Fibroblast of lung (primary cell): ENCODE measurements around the gene OR51A7. TPM values are rescaled to one million over a fixed set of nuclear protein-coding genes. Genes with fewer than 3 reads are reported as not detected.
"Not testable (repeated sequence)": the region's sequence is repeated elsewhere in the genome, so short reads cannot be mapped to it uniquely, and the experiment has no call there.

Experiments
- DNase-seq, 2 donors: peaks; one replicate each; pipeline versions ENCODE4 v3.0.0 to v3.0.0-alpha.2; 2010; ENCODE audit warnings: low read depth in 2 of 2
- H2AFZ ChIP-seq: 2 replicates; pipeline ENCODE4 v1.5.1; 2012; ENCODE audit warnings: low read length, control low read depth, inconsistent platforms
- H3K27ac ChIP-seq: 2 replicates; pipeline ENCODE4 v1.5.1; 2011; ENCODE audit warnings: low read length, control low read depth; ENCODE audit not compliant: insufficient read depth
- H3K27me3 ChIP-seq: 2 replicates; pipeline ENCODE4 v1.5.1; 2011; ENCODE audit warnings: mild to moderate bottlenecking, low read length; ENCODE audit not compliant: control insufficient read depth, insufficient read depth
- H3K36me3 ChIP-seq: 2 replicates; pipeline ENCODE4 v1.5.1; 2011; ENCODE audit warnings: low read length; ENCODE audit not compliant: control insufficient read depth, insufficient read depth
- H3K4me1 ChIP-seq: 2 replicates; pipeline ENCODE4 v1.5.1; 2011; ENCODE audit warnings: low read length; ENCODE audit not compliant: control insufficient read depth, insufficient read depth; ENCODE audit errors: extremely low read depth
- H3K4me2 ChIP-seq: 2 replicates; pipeline ENCODE4 v1.5.1; 2011; ENCODE audit warnings: low read length, control low read depth; ENCODE audit not compliant: insufficient read depth; ENCODE audit errors: extremely low read depth
- H3K4me3 ChIP-seq, 4 experiments: fragments of 200-600 bp in 1 of 4; sonication (generic) in 1 of 4; replicated peaks in 1 of 4; 2 replicates each; pipeline ENCODE4 v1.5.1; 2011 to 2016; ENCODE audit warnings: low read length in 4 of 4, low read depth in 3 of 4, mild to moderate bottlenecking in 3 of 4, control low read depth in 2 of 4, inconsistent platforms in 1 of 4, mixed read lengths in 1 of 4; ENCODE audit not compliant: insufficient read depth in 1 of 4; ENCODE audit errors: control extremely low read depth in 1 of 4
- H3K79me2 ChIP-seq: 2 replicates; pipeline ENCODE4 v1.5.1; 2012; ENCODE audit warnings: mild to moderate bottlenecking, low read length, inconsistent platforms; ENCODE audit not compliant: control insufficient read depth, insufficient read depth
- H3K9ac ChIP-seq: 2 replicates; pipeline ENCODE4 v1.5.1; 2011; ENCODE audit warnings: mild to moderate bottlenecking, low read length, control low read depth; ENCODE audit not compliant: insufficient read depth
- H3K9me3 ChIP-seq: 2 replicates; pipeline ENCODE4 v1.5.1; 2012; ENCODE audit warnings: low read depth, low read length; ENCODE audit not compliant: control insufficient read depth, insufficient read depth
- H4K20me1 ChIP-seq: 2 replicates; pipeline ENCODE4 v1.5.1; 2011; ENCODE audit warnings: low read length; ENCODE audit not compliant: control insufficient read depth, insufficient read depth; ENCODE audit errors: extremely low read depth
- EZH2 ChIP-seq: IDR thresholded peaks from 2 replicates; pipeline ENCODE4 v1.5.1; 2012; ENCODE audit warnings: low read length, control low read depth, mild to moderate bottlenecking; ENCODE audit errors: missing control alignments
- polyA minus RNA-seq: library from RNA; depleted of rRNA, polyadenylated mRNA; stranded (reverse); fragments of >200 nt; gene quantifications from 2 replicates; pipeline ENCODE4 v1.2.3, GENCODE V29; 2011; ENCODE audit warnings: low replicate concordance
- polyA plus RNA-seq, 2 donors: library from polyadenylated mRNA; depleted of rRNA in 1 of 2; stranded (reverse) in 1 of 2; unstranded in 1 of 2; fragments of >200 nt; gene quantifications; 2 replicates each; pipeline ENCODE4 v1.2.1, GENCODE V29; 2011 to 2012; ENCODE audit warnings: missing spikeins in 1 of 2
- total RNA-seq: library from RNA; depleted of rRNA; stranded (reverse); fragments of >200 nt; gene quantifications from 2 replicates; pipeline ENCODE4 v1.2.1, GENCODE V29; 2014
- TF ChIP-seq, protein P1 (sequence below), 2 donors: IDR thresholded peaks in 1 of 2; conservative IDR thresholded peaks in 1 of 2; 1 replicate in 1 of 2; 2 replicates in 1 of 2; pipeline ENCODE4 v1.5.1; 2011 to 2012; ENCODE audit warnings: low read length in 2 of 2, control low read depth in 1 of 2, inconsistent platforms in 1 of 2, low read depth in 1 of 2, mild to moderate bottlenecking in 1 of 2

OR51A7 gene, protein sequence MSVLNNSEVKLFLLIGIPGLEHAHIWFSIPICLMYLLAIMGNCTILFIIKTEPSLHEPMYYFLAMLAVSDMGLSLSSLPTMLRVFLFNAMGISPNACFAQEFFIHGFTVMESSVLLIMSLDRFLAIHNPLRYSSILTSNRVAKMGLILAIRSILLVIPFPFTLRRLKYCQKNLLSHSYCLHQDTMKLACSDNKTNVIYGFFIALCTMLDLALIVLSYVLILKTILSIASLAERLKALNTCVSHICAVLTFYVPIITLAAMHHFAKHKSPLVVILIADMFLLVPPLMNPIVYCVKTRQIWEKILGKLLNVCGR
- not detected in 2 replicates for total RNA-seq
- not detected in 2 replicates for polyA plus RNA-seq
- not detected in 2 replicates for polyA plus RNA-seq (2012)
- polyA minus RNA-seq, result not detected in 2 replicates

GRCh38 chr11:4903484-4903883 is at the start of gene OR51A7:
TSS of gene OR51A7 (plus strand) at chr11:4903783. CDS start at chr11:4907370, 3,587 bp downstream.
- Histone ChIP-seq H4K20me1 (no peaks in the 10 kb centered on the region), H3K36me3 (no peaks in the 10 kb centered on the region), H3K27me3 (no peaks in the 10 kb centered on the region), H3K4me3 (no peak within 1 kb of the TSS), H3K9me3 (no peaks in the 10 kb centered on the region), H3K4me1 (no peaks in the 10 kb centered on the region), H3K27ac (no peak within 1 kb of the TSS), H3K79me2 (no peaks in the 10 kb centered on the region), H3K9ac (no peak within 1 kb of the TSS), H2AFZ (no peak within 1 kb of the TSS), H3K4me2 (no peak within 1 kb of the TSS)
- no peak for DNase-seq
- no peak for TF ChIP-seq EZH2

DNA sequence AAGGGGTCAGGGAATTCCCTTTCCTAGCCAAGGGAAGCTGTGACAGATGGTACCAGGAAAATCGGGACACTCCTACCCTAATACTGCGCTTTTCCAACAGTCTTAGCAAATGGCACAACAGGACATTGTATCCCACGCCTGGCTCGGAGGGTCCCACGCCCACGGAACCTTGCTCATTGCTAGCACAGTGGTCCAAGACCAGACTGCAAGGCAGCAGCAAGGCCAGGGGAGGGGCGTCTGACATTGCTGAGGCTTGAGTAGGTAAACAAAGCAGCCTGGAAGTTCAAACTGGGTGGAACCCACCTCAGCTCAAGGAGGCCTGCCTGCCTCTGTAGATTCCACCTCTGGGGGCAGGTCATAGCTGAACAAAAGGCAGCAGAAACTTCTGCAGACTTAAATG is 49.3 kb upstream of the OR51A7 start:
- not testable (repeated sequence) for H3K4me1 ChIP-seq, H3K4me2 ChIP-seq, H2AFZ ChIP-seq, H3K36me3 ChIP-seq, H3K27me3 ChIP-seq, H3K79me2 ChIP-seq, H3K4me3 ChIP-seq, H3K9ac ChIP-seq, H3K27ac ChIP-seq, H4K20me1 ChIP-seq, DNase-seq, H3K9me3 ChIP-seq

- Histone ChIP-seq H3K79me2 (no peaks in the 10 kb centered on the region), H3K9ac (no peak overlapping the region), H3K4me2 (no peak overlapping the region), H3K4me3 (no peak overlapping the region), H3K4me1 (no peaks in the 10 kb centered on the region), H3K9me3 (no peaks in the 10 kb centered on the region), H2AFZ (no peak overlapping the region), H3K27ac (no peak overlapping the region), H4K20me1 (no peaks in the 10 kb centered on the region), H3K36me3 (no peaks in the 10 kb centered on the region), H3K27me3 (no peaks in the 10 kb centered on the region)
- TF ChIP-seq EZH2, result no peak
- TF ChIP-seq, protein P1, sequence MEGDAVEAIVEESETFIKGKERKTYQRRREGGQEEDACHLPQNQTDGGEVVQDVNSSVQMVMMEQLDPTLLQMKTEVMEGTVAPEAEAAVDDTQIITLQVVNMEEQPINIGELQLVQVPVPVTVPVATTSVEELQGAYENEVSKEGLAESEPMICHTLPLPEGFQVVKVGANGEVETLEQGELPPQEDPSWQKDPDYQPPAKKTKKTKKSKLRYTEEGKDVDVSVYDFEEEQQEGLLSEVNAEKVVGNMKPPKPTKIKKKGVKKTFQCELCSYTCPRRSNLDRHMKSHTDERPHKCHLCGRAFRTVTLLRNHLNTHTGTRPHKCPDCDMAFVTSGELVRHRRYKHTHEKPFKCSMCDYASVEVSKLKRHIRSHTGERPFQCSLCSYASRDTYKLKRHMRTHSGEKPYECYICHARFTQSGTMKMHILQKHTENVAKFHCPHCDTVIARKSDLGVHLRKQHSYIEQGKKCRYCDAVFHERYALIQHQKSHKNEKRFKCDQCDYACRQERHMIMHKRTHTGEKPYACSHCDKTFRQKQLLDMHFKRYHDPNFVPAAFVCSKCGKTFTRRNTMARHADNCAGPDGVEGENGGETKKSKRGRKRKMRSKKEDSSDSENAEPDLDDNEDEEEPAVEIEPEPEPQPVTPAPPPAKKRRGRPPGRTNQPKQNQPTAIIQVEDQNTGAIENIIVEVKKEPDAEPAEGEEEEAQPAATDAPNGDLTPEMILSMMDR (conservative IDR thresholded peaks at IDR 0.05 in 1 of 2, IDR thresholded peaks at IDR 0.05 in 1 of 2; ENCODE audit: low read depth in 1 of 2, low read length in 2 of 2), result no peak
- DNase-seq, result no peak
Observed at GRCh38 chr11:4862447-4863236, 40.9 kb upstream of the OR51A7 start.

- Histone ChIP-seq H3K27ac (no peak overlapping the region), H3K4me1 (no peaks in the 10 kb centered on the region), H3K36me3 (no peaks in the 10 kb centered on the region), H3K27me3 (no peaks in the 10 kb centered on the region), H3K79me2 (no peaks in the 10 kb centered on the region), H3K9ac (no peak overlapping the region), H3K4me3 (no peak overlapping the region), H3K4me2 (no peak overlapping the region), H3K9me3 (no peaks in the 10 kb centered on the region), H2AFZ (no peak overlapping the region), H4K20me1 (no peaks in the 10 kb centered on the region)
- no peak for DNase-seq
- no peak for TF ChIP-seq EZH2
- TF ChIP-seq, protein P1 (conservative IDR thresholded peaks at IDR 0.05 in 1 of 2, IDR thresholded peaks at IDR 0.05 in 1 of 2; ENCODE audit: low read depth in 1 of 2, low read length in 2 of 2), result no peak
Observed at GRCh38 chr11:4863876-4864275, 39.7 kb upstream of the OR51A7 start.
